ENCODE measurements around the gene FICD.
"Not testable (repeated sequence)": the region's sequence is repeated elsewhere in the genome, so short reads cannot be mapped to it uniquely, and the experiment has no call there.

Gene FICD

DNA sequence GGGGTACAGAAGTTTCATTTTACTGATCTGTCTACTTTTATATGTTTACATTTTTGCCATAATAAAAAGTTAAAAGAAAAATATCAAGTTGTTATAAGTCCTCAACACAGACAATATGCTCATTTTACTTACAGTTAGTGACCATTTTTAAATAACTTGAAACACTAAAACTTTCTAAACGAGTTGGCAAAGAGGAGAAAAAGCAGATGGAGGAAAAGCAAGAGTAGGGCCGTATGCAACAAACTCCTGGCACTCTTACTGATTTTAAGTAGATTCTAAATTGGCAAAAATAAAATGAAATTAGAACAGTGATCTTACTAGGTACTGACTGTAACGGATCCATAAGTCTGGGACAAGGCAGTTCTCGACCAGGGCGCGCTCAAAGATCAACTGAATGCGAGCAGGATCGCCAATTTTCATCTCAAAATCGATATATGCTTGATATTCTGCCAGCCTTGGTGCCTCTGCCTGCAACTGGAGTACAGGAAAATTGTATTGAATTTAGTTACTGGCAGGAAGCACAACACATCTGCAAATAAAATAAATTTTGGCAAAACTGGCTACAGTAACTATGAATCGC lies 23.6 kb downstream of the FICD start:
- no peak for DNase-seq

DNA sequence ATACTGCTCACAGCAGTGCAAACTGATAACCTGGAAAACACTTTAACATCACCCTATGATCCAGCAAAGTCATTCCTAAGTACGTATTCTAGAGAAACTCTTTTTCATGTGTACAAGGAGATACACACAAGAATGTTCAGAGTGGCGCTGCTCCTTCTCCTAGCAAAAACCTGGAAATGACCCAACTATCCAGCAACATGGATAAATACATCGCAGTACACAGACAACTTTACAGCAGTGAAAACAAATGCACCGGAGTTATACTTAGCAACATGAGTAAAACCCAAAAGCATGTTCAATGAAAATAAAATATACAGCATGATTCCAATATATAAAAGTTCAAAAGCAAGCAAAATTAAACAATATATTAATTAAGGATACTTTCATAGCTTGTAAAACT lies 27.2 kb downstream of the FICD start:
- DNase-seq = no peak

DNA sequence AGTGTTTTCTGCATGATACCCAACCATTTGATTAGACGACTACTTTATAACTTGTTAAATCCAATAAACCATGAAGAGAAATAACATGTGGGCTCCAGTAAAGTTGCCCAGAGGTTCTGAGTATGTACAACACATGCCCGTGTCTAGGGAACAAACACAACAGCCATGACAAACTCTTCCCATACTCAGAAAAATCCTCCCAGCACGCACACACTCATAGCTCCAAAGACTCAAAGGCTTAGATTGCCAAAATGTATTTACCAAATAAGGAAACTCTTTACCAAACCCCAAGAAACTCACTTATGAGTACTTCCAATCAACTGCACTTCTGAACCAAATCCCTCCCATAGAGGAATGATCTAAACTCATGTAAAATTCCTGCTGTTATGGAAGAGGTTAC lies 28.6 kb downstream of the FICD start:
- DNase-seq = no peak

DNA sequence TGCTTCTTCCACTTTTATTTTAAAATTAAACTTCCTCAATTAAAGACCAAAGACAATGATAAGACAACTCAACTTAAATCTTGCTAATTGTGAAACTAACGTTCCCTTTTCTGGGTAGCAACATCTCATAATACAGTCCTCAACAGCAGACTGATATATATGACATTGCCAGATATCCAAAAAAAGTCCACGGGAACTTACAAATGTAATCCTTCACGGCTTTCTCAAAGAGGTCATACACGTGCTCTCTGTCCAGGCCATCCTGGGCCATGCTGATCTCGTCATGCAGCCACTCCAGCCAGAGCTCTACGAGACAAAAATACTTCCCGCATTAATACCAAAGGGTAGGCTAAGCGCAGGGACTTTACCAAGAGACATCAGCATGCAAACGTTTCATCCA lies 32.6 kb downstream of the FICD start:
- no peak for DNase-seq

DNA sequence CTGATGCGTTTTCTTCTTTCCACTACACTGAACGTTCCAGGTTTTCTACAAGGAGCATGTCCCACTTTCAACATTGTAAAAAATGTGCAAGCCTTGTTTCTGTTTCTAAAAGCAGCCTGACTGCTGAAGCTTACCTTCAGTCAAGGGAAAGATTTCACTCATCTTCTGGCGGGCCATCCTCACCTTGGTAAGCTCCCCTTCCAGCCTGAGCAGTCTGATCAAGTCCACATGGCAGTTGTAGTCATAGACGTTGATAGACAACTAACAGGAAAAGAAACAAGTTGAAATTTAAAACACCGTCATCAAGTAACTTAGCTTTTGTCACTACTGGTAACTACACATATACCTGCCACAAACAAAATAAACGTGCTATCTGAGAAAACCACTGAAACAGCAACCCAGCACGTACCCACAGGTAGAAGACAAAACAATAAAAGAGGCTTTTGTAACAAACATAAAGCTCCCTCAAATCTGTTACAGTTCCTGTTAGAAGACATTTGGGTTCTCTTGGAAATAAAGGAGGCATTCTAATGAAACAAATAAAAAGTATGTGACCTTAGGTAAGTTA lies 34.0 kb downstream of the FICD start:
- DNase-seq = no peak

DNA sequence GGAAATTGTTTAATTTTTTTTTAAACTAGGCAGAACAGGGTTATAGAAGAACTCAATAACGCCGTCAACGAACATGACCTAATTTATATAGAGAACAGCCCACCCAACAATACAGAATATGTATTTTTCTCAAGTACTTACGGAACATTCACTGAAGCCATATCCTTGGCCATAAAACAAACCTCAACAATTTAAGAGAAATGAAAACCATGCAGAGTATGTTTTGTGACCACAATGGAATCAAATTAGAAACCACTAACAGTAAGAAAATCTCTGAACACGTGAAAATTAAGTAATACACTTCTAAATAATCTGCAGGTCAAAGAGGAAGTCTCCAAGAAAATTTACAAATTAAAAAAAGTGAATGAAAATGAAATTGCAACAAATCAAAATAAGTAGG lies 36.5 kb downstream of the FICD start:
- no peak for DNase-seq

DNA sequence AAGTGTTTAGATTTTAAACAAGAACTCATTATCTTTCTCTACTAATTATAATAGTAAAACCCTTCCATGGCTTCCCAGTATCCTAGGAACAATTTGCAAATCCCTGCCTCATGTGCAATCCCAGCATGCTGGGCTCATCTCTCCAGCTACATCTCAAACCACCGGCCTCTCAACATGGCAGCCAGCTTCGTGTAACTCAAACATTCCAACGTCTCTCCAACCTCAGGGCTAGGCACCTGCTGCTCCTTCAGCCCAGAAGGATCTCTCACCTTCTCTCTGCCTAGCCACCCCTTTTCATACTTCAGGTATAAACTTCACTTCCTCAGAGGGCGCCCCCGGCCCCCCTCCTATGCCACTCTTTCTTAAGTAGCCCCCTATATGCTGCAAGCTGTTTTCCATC lies 38.7 kb downstream of the FICD start:
- DNase-seq = no peak

DNA sequence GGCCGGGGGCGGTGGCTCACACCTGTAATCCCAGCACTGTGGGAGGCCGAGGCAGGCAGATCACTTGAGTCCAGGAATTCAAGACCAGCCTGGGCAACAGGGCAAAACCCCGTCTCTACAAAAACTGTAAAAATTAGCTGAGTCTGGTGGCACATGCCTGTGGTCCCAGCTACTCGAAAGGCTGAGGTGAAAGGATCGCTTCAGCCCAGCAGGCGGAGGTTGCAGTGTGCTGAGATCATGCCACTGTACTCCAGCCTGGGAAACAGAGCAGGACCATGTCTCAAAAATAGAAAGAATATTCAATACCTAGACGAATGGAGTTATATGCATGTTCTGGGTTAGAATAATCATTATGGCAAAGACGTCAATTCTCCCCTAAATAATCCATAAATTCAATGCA lies 40.3 kb downstream of the FICD start:
- not testable (repeated sequence) for DNase-seq

DNA sequence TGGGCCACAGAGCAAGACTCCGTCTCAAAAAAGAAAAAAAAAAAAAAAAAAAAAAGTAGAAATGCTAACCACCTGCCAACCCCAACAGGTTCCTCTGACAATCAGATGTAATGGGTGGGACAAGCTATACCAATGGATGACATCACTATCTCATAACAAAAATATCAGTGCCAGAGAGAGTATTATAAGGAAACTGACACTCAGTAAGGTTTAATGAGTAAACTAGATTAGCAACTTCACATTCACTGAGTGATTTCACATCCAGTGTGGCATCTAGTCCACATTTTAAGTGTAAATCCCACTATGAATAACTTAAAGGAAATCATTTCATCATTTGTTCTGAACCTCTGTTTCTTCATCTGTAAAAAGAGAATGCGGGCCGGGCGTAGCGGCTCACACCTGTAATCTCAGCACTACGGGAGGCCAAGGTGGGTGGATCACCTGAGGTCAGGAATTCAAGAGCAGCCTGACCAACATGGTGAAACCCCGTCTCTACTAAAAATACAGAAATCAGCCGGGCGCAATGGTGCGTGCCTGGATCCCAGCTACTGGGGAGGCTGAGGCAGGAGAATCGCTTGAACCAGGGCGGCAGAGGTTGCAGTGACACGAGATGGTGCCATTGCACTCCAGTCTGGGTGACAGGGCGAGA lies 44.1 kb downstream of the FICD start:
- no peak for DNase-seq

DNA sequence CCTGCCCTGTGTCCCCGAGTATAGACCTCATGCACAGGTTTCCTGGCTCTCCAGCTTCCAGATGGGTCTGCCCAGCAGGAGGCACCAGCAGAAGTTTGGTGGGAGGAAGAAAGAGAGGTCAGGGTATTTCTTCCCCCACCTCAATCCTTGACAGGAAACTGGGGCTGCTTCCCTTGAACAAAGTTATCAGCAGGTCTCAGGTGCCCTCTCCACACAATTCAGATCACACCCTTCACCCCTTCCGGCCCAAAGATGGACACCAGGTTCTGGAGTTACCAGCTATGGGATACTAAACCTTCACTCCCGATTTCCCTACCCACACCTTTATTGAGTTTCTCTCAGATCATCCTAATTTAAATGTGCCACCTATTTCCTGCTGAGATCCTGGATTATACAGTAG lies 44.7 kb downstream of the FICD start:
- DNase-seq = no peak

DNA sequence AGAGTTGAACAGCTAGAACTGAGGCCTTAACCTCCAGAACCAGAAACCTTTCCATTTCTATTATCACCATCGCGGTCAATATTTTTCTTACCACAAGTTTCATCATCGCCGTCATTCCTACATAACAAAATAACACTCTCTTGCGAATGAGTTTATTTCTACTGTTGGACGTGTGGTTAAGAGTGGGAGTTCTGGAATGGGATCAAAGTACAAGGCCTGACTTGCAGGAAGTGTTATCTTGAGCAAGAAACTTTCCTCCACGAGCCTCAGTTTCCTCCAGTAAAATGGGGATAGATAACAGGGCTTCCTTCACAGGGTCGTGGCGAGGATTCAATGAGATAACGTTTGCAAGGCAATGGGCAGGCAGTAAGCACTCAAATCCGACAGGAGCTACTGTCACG lies 45.2 kb downstream of the FICD start:
- no peak for DNase-seq

DNA sequence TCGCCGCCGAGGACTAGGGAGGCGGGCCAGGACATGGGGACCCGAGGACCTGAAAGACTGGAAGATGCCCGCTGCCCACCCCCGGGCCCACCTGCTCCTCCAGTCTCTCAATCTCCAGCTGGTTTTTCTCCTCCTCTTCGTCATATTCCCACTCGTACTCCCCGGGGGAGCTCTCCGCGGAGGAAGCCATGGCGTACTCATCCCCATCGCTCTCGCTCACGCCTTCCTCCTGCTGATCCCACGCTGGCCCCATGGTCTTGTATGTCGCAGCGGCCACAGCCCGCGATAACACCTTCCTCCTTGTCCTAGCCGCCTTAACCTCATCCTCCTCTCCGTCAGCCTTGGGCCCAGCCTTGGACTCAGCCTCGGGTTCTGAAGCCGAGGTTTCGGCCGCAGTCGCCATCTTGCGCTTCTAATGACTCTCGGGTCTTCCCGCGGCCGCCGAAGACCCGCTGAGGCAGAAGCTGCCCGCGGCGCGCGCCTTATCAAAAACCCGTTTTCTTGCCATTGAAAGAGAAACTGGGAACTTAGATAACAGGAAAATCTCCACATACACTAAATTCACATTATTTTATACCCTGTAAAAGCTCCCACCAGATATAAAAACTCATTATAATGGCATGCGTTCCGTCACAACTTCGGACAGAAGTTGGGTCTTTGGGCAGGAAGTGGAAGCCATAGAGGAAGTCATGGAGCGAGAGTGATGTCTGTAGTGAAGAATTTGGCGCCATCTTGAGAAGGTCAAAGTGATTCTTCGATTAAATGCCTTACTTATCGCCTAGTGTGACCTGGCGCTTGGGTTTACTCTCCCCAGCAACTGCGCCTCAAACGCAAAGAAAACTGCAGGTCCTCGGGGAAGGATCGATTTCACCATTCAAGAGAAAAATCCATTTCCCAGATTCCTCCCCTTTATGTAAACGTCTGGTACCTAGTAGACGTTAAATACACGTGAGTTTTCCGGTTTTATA lies 46.0 kb downstream of the FICD start, which contains the start of gene SART3:
SART3 (minus strand) TSS at position 422 of the 968 bp plus-strand sequence; CDS start at position 403, 19 bp downstream.
- DNase-seq = peak; percentile 80

DNA sequence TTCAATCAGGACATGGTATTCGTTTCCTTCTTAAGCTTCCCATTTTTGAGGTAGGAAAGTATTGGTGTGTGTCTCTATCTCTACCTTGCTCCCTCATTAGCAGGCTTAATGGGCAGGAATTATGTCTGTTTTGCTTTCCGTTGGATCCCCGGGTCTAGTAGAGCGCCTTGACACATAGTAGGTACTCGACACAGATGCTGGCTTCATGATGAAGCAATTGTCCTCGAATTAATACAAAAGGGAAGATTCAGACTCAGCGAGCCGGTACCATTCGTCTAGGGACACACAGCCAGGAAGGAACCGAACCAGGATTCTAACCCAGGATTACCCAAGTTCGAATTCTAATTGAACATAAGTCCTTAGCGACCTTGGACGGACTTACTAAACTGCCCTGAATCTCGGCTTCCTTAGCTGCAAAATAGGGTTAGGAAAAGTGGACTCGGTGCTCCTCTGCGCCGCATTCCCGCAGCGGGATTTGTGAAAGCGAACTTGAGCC lies 46.8 kb downstream of the FICD start:
- no peak for DNase-seq

DNA sequence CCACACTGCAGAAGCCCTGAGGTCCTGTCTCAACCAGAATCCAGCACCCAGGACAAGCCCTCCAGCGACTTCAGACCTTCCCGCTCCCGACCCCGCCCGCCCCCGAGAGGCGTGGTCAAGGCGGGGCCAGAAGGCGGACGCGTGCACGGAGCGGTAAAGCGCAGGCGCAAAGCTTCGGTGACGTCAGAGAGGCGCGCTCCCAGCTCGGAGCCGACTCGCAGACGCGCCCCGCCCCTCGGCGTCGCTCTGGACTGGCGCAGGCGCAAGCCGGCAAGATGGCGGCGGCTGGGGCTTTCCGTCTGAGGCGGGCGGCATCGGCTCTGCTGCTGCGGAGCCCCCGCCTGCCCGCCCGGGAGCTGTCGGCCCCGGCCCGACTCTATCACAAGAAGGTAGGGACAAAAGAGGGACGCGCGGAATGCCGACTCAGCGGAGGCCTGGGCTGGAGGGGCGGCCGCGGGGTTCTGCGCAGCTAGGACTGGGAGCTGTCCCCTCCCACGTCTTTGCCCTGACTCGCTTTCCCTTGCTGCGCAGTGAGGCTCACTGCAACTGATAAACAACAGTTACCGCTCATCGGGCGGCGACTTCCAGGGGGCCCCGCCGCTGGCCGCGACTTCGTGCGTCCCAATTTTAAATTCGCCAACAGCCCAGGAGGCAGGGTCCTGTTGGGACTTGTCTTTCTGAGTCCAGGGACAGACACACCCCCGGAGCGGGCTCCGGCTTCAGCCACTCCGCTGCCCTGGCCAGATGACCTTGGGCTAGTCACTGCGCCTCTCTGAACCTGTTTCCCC lies 47.5 kb downstream of the FICD start, which contains the start of gene ISCU:
ISCU (plus strand) TSS at position 249 of the 788 bp plus-strand sequence; CDS start at position 276, 27 bp downstream.
- peak; percentile 96 for DNase-seq

DNA sequence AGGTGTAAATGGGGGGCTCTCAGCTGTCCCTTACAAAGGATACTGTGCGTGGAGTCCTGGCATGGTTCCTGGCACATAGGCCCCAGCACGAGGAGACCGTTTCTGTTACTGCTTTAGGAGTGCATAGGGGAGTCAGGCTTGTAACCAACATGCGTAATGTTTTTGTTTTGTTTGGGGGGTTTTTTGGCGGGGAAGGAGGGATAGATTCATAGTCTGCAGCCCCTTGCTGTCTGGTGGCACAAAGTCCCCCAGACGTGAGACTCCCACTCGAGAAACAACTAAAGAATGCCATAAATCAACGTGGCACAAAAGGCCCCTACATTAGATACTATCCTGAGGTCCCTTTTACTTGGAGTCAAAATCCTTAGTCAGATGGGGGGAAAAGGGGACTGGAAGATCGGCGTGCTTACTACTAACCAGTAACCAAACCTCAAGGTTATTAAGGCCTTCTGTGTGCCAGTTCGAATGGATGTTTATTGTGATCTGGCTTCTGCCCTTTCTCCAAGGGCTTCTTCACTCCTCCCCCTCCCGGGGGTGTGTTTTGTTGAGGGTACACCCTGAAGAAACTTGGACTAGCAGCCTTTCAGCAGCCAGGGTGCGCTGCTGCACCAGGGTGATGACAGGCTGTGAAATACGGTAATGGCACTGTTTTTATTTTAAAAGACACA lies 48.2 kb downstream of the FICD start:
- peak; percentile 77 for DNase-seq

DNA sequence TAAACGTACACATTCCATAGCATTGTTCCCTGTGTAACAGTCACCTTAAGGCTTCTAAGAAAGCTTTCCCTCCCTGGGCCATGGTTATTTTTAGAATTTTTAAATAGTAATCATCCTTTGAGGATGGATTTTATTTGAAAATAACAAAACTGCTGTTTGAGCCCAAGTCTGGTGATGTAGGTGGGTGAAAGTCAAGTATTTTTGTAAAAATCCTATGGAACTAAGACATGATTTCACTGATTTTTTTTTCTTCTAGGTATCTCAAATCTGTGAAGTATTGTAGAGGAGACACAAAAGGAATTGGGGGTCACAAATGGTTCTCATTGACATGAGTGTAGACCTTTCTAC lies 48.7 kb downstream of the FICD start:
- DNase-seq = no peak

DNA sequence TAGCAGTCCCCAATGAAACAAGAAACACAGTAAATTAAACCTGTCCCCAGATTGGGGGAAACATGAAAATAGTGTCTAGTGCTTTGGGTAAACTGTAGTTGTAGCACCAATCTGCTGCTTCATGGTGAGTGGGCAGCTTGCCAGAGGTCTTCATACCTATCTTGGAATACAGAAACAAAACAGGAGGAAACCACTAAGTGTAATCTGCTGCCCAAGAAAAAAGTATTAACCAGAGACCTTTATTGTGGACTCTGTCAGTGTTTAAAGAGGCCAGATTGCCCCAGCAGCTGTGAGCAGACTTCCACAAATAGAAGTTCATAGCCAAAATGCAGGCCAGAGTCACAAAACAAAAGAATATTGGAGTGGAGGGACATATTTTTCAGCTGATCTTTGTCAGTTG lies 49.6 kb downstream of the FICD start:
- DNase-seq = no peak

DNA sequence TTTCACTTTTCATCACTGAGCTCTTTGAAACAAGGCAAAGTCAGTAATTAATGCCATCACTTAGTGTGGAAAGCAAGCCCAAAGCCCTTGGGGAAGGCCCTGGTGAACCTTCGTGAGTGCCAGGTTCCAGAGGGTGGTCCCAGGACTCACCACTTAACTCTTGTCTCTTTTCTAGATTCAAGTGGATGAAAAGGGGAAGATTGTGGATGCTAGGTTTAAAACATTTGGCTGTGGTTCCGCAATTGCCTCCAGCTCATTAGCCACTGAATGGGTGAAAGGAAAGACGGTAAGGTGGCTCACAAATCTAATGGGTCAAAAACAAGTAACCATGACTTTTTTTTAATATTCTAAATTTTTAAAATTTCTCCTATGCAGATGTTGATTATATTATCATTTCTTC lies 50.1 kb downstream of the FICD start:
- no peak for DNase-seq

DNA sequence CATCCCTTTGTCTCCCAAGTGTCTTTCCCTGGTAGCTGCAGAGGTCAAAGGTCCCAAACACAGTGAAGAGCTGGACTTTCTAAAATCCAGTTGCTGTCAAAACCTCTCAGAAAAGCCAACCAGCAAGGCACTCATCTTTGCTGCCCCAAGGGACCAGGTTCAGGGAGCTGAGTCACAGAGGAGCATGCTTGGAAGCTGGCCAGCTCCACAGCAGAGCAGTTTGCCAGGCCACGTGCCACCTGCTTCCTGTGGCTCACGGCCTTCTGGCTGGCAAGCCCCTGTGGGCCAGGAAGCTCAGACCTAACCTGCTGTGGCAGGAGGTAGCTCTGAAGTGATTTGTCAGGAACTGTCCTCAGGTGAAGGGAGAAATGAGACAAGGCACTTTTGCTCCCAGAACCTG lies 50.9 kb downstream of the FICD start:
- peak; percentile 84 for DNase-seq

DNA sequence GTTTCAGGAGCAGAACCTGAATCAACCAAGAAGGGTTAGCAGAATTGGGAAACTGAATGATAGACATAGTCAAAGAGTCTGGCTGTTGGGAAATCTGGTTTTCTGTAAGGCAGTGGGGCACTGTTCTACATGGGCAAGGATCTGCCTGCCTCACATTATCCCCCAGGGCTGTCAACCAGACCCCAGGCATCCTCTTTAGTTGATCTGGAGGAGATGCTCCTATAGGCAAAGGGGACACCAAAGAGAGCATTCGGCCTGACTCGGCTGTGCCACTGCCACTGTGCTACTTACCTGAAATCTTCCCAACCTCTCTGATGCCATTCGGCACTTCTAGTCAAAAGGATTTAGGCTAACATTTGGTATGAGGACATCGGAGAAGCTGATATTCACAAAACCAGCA lies 51.4 kb downstream of the FICD start:
- DNase-seq = no peak

DNA sequence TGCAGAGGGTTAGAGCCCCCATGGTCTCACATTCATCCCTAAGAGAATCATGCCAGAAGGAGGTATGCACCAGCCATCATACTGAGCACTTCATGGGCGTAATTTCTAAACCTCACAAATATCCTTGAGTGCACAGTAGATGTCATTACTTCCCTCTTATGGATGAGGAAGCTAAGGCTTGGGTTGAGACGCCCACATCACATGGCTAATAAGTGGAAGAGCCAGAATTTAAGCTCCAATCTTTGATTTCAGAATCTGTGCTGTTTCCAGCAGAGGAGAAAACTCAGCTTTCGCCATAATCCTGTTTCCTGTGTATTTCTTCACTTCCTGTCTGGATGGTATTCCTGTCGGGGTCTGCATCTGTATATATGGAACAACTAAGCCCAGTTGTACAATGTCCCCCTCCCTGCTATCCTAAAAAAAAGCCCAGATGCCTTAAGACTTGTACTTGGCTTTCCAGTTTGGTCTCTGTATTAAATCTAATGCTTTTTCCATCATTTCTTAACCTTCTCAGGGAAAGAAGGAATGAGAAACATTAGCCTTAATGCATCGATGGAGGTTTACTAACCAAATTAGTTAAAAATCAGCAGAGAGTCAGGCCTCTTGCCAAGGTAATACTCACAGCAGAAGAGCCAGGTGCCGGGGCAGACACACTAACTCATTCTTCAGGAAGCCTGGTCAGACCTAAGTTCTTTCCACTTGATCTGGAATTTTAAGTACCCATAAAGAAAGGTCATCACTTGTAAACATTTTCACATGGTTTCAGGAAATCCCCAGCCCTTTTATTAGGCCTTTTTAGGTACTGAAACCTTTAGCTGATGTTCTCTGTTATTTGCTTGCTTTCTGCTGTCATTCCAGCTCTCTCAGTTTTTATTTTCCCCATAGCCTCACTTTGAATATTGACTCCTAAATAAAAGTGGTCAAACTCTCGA lies 52.6 kb downstream of the FICD start:
- no peak for DNase-seq
